GM21576 (cell line): ENCODE data around the gene VTI1A.

ENCODE experiments used
- ATAC-seq: cut with Tn5 transposase; IDR thresholded peaks from one replicate; pipeline ENCODE4 v1.9.1; 2021; ENCODE audit warnings: mild to moderate bottlenecking, moderate library complexity; ENCODE audit not compliant: unreplicated experiment

Gene VTI1A

DNA sequence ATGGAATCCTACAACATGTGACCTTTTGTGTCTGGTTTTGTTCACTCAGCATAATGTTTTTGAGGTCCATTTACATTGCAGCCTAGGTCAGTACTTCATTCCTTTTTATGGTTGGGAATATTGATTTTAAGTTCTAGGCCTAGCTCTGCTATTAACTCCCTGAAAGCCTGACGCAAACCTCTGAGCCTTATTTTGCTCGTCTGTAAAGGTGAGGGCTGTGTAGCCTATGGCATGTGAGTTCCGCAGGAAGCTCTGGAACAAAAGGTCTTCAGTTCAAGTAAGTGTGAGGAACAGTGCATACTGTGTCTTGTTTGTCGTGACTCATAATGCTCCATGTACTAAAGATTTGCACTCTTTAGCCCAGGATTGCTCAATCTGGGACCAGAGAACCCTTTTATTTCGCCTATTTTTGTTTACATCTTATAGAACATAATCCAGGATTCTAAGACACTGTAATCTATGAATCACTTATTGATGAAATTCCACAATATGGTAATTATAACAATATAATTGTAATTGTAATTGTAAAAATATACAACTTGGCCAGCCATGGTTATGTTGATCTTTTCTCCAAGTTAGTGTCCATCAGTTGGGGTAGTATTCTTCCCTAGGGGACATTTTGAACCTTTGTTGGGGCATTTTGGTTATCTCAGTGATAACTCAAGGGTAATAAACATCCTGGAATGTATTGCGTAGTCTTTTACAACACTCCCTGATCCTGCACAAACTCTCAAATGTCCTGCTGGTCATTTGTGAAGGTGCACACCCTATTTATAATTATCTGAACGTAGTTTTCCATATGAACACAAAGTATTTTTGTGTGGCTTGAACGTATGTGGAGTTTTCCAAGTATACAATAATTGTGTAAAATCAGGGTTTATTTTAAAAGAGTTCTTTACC, 184.7 kb downstream of the VTI1A start:
- ATAC-seq, result no peak

DNA sequence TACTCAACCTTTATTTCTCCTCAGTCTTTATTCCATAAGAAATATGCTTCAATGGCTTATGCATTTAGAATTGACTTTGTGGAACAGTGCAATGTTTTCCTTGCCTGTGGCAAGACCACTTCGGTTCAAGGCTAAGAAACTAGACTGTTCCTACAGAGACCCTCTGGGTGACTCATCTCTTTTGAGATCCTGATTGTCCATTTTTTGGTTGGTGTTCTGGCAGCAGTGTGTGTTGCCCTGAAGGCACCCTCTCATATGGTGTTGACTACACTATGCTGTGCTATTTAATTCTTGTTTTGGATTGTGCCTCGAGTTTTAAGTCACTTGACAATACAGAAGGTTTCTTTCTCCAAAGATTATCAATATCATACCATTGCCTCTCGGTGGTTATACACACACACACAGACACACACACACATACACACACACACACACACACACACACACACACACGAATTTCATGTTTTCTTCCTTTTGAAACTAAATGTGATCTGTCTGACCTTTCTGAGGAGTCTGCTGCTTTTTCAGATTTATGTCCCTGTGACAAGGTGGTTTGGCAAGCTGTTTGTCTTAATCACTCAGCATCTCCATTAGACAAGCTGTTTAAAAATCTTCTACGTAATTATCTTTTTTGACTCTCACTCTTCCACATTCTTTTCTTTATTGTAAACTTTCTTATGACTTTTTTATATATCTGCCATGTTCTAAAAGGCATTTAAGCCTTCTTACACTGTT, 187.2 kb downstream of the VTI1A start:
- no peak for ATAC-seq

DNA sequence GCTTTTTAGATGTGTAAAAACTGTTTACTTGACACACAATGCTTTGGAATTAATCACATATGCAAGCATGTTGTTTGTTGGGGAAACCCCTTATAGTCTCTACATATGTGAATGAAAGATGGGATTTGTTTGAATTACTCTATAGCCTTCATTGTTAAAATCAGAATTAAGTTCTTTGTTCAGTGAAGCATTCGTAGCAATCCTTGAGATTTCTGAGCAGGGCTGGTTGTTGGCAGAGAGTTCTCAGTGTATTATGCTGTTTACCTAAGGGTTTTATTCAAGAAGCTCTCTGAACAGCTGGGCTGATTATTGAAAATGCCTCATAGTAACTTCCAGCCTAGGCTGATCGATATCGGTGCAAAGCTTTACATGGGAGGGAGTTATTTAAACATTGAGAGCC, 190.9 kb downstream of the VTI1A start:
- ATAC-seq, result no peak

DNA sequence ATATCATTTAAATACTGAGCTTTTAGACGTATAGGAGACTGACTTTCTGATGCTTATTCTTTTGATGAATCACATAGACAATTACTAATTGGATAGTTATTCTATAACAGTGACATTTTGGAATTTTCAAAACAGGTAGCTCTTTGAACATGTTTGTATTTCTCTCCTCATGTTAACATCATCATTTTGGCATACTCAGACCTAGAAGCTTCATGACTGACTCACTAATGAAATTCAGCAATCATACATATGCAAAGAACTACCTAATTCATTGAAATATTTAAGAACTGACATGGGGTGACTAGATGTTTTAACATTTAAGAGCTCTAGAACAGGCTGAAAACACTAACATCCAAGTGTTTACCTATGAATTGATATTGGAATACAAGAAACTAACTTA, 192.3 kb downstream of the VTI1A start:
- no peak for ATAC-seq

DNA sequence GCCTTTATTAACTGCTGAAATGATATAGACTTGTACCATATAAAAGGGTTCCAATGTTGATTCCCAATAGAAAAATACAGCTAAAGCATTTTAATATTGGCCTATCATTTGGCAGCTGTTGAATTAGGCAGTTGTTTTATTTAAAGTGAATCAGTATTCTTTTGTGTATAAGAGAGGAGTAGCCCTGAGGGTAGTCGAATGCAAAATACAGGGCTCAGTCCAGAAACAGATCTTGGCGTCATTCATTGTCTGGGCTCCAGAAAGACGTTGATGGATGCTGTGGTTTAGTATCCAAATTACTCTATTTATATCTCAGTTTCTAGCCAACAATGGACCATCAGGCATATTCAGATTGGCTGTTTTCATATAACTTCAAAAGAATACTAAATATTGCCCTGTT, 193.6 kb downstream of the VTI1A start:
- no peak for ATAC-seq

DNA sequence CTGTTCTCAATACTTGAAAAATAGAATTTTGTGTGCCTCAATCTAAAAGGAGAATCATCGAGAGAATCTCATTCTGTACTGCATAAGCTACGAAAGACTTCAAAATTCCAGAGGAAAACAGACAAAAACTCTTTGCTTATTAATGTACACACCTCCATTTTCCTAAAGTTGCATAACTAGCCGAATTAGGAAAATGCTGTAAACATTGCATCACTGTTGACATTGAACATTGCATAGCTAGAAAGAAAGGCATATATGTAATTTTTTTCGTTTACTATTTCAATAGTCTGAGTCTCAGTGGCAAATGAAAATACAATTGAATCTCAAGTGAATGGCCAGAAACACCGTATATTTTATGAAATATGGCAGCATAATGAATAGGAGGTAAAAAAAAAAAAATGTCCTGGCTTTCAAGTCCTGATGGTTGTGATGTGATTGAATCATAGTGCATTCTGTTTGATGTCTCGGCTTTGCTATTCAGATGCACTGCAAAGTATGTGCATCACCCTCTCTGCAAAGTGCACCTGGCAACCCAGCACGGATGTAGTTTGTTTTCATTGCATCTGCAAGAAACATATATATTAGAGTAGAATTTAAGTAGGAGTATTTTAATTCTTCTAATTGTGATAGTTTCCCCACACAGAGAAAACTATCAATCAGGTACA, 196.7 kb downstream of the VTI1A start:
- ATAC-seq, result no peak

DNA sequence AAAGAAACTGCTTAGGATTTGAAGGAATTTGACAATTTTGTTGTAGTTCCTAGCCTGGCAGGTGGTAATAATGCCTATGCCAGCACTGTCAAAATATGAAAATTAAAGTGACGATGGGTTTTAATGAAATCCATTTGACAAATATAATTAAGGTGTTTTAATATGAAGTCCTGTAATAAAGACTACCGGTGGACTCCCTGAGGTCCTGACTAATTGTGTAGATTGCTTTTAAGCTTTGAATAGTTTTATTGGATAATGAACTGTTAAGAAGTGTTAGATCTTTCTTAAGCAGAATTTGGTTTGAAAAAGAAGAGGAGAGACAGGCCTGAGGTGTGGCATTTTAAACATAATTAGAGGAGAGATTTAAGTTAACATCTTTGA, 197.2 kb downstream of the VTI1A start:
- ATAC-seq, result no peak

DNA sequence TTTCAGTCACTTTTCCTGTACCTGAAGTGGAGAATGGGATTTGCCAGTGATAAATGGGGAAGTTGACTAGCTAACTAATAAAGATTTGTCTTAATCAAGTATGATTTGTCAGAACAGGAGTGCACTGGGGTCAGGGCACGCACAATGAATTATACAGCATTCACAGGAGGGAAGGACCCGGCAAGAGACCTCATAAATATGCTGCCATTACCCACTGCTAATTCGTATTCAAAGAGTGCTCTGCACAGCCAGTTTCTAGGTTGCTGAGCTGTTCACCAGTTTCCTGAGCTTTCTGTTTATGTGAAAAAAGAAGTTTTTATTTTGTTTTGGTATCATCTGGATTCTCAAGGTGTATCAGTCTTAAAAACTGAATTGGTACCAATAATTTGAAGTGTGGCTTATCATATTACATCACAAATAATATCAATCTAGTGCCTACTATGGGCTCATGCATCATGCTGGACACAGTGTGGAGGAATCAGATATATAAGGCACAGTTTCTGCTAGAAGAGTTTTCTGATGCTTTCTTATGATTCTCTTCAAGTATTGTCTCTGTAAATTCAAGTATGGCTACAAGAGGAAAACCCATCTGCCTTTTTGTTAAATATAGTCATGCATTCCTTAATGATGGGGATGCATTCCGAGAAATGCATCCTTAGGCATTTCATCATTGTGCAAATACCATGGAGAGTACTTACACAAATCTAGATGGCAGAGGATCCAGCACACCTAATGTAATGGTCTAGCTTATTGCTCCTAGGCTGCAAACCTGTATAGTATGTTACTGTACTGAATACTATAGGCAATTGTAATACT, 202.2 kb downstream of the VTI1A start:
- no peak for ATAC-seq

DNA sequence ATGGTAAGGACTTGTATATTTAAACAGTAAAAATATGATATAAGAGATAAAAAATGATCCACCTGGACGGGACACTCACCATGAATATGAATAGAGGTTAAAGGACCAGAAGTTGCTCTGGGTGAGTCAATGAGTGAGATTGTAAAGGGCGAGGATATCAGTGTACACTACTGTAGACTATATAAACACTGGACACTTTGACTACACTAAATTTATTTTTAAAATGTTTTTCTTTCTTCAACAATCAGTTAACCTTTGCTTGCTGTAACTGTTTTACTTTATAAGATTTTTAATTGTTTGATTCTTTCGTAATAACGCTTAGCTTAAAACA, 202.8 kb downstream of the VTI1A start:
- no peak for ATAC-seq

DNA sequence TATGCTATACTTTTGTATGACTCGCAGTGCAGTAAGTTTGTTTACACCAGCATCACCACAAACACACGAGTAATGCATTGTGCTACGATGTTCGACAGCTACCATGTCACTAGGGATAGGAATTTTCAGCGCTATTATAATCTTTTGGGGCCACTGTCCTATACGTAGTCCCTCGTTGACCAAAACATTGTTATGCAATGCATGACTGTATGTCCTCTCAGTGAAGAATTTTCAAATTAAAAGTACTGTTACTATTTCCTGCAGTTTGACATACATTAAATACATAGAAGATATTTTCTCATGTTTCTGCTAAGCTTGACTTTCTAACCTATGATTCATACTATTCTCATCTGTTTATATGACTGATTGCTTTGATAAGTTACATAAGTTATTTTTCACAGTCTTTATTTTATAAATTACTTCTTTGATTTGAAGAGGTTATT, 203.6 kb downstream of the VTI1A start:
- no peak for ATAC-seq

DNA sequence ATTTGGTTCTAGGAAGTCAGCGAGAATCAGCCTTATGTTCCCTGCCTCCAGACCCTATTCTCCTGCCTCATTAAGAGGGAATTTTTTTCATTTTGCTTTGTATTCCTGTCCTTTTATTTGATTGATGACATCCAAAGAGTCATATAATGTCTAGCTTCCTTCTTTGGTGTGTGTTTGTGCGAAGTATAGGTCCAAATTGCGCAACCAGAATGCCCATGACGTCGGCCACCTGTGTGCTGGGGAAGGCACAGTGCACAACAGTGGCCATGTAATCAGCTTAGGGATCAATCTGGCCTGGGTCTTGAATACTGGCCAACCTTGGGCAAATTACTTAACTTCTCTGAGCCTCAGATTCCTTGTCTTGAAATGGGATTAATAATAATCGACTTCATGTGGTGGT, 206.2 kb downstream of the VTI1A start:
- ATAC-seq, result no peak

DNA sequence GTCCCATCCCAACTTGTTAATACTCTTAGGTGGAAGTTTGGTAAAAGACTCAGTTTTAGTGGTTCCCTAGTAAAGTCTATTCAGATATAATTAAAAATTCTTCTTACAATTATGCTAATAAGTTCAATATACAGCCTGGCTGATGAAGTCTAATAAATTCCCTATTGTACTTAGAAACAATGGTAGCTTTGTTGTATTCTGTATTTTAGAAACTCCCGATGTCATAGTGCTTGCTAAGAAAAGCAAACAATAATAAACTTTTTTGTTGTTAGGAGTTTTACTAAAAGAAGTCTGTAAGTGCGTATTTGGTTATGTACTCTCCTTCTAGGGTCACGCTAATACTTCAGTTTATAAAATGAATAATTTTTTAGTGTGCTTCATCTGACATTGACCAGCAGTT, 206.8 kb downstream of the VTI1A start:
- ATAC-seq, result no peak

DNA sequence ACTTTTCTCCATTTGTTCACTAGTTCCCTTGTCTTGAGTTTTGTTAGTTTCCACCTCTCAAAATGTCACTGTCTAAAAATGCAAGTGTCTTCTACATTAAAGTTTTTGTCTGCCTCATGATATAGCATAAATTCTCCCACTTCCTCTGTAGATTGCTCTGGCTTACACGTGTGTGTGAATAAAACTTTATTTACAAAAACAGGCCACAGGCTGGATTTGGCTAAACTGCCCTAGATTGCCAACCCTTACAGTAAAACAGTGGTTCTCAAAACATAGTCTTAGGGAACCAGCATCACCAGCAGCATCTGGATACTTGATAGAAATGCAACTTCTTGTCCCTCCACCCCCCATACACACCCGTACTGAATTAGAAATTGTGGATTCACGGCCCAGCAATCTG, 207.8 kb downstream of the VTI1A start:
- ATAC-seq, result no peak

DNA sequence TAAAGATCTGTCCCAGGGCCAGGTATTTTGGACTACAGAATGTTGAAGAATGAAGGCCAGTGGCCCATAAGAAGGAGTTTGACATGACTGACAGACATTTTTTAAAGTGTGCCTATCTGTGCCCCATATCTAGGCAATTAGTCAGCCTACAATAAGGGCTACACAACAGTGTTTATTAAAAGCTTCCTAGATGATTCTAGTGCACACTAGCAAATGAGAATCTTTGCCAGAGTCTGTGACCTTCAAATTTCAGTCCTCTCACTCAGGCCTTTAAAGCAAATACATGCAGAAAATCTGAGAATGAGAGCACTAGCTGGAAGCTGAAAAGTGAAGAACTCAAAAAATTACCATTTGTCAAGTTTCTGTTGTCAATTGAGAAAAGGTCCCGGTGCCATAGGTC, 208.7 kb downstream of the VTI1A start:
- ATAC-seq, result no peak

DNA sequence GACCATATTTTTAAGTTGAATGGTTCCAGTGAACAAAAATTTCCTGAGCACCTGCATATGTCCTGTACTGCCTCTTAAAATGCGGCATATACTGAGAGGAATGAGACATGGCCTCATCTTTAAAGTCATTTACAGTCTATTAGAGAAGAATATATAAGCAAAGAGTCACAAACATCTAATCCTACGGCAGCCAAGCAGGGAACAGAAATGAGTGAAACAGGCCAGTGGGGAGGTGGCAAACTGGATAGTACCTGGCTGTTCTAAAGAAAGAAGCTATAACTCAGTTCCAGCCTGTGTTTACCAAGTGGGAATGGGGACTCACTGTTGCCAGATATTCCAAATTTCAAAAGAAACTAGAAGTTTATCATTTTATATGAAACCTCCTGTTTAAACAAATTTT, 211.4 kb downstream of the VTI1A start:
- no peak for ATAC-seq

DNA sequence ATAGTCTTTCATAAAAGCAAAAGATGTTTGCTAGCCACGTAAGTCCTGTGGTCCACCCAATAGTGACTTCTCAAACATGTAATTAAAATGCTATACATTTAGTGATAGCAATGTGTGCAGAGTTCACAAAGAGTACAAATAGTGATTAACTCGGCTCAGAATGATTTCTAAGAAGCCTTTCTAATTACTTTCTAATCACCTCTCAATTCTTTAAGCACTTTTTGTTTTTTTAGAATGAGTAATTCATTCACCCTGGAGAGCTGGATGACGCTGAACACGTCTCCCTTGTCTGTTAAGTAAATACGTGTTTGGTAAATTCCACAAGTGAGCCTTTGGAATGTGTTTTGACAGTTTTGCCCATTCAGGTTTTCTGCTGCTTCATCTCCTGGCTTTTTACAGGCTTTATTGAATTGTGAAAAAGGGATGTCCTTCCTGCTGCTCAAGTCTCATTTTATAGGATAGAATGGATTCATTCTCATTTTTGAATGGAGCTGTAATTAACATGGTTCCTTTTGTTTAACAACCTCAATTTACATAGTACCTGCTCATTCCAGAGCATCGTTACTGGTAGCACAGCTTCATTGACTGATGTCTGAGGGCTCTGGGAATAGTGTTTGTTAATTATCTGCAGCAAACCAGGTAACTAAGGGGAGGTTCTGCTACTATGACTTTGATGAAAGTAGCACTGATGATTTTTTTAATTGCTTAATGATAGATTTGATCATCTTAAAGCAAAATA, 212.1 kb downstream of the VTI1A start:
- ATAC-seq, result no peak

DNA sequence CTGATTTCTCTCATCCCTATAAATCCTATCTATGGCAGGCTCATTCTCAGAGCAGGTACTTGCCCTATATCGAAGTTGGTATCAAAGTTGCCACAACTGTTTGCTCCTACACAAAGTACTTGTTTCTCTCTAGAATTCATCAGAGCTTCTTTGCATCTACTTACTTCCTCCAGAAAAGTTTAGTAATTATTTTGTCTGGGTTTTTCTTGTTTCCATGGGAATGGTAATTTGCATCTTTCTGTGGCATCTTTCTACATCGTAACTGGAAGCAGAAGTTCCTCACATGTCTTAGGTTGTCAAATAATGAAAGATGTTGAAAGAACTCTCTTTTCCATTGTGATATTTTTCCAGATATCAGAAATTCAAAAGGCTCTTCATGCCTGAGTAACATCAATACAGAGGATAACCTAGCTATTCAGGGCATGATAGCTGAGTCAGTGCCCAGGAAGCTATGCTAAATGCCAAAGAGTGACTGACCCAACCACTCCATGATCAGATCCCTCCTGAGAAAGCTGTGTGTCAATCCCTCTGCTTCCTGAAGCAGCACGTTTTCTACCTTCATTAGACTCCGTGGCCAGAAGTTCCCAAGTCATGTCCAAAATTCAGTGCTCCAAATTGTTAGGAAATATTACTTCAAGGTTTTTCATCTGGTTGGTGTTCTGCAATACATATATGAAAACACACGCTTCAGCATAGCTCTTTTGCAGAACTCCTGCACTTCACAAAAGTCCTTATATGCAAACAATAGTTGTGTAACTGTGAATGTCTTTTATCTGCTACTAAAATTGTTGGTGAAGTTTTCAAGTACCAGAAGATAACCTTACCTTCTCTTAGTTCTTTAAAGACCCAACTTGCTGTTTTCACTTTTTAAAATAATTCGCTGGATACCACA, 216.5 kb downstream of the VTI1A start:
- ATAC-seq, result no peak

DNA sequence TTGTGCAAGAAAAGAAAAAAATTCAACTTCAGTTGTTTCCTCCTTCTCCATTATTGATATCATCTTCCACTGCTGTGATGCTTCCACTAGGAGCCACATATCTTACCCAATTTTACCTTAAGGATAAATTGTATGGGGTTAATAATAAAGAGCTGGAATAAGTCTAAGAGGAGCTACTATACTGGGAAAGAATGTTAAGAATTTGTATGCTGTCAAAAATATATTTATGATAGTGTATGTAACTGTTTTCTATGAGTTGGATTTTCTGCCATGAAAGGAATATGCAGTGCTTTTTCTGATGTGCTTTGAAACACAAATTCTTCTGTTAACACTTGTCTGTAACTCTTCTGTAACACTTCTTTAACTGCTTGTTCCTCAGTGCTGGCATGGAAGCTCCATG, 219.1 kb downstream of the VTI1A start:
- ATAC-seq, result no peak

DNA sequence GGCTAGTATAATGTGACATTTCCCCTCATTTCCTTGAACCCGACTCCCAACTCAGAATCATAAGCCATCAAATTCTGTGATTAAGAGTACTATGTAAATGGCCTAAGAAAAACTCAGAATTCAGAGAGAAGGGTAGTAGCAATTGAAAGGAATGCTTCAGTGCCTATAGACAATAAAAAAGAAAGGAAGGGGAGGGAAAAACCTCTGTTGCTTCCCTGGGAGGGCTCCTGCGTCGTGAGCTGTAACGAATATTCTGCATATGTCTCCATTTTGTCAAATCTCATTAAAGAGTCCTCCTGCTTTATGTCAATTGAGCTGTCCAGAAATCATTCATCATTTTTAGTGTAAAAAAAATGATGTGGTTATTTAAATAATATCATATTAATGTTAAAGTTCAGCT, 223.0 kb downstream of the VTI1A start:
- ATAC-seq, result no peak
